K562 (cell line): Measurements from ENCODE around the gene NACC1. TPM values are rescaled to one million over a fixed set of nuclear protein-coding genes. Genes with fewer than 3 reads are reported as not detected.
A peak's percentile ranks its signal among the peaks of the same experiment; 100 is the strongest.

ENCODE experiments used
- DDX20 ChIP-seq: fragments of 450-650 bp; IDR thresholded peaks from 2 replicates; pipeline ENCODE4 v1.6.1; 2016; ENCODE audit warnings: missing genetic modification characterization, low read depth, mild to moderate bottlenecking, missing compliant biosample characterization, moderate library complexity
- GATAD2B ChIP-seq: fragments of 450-650 bp; IDR thresholded peaks from 2 replicates; pipeline ENCODE4 v1.6.1; 2017; ENCODE audit warnings: mild to moderate bottlenecking, borderline replicate concordance
- HOXB6 ChIP-seq: fragments of 250-450 bp; sonication (Bioruptor Pico); IDR thresholded peaks from 2 replicates; pipeline ENCODE4 v1.5.1; 2022; ENCODE audit warnings: mild to moderate bottlenecking, borderline replicate concordance
- MCM3 ChIP-seq: fragments of 450-650 bp; IDR thresholded peaks from 2 replicates; pipeline ENCODE4 v1.6.1; 2016
- NR2C1 ChIP-seq, 2 experiments: fragments of 450-650 bp; IDR thresholded peaks; 2 replicates each; pipeline ENCODE4 v1.6.1; 2017; ENCODE audit warnings: mild to moderate bottlenecking in 2 of 2, antibody characterized with exemption in 1 of 2, inconsistent platforms in 1 of 2, missing compliant biosample characterization in 1 of 2, missing genetic modification characterization in 1 of 2
- PHB2 ChIP-seq: fragments of 450-650 bp; IDR thresholded peaks from 2 replicates; pipeline ENCODE4 v1.6.1; 2017; ENCODE audit warnings: low read depth
- ZFX ChIP-seq: sonication (generic); formaldehyde crosslinking; IDR thresholded peaks from 2 replicates; pipeline ENCODE4 v1.8.0; 2022; ENCODE audit warnings: mild to moderate bottlenecking, missing genetic modification reagents, moderate library complexity
- polyA plus RNA-seq, 8 experiments: library from polyadenylated mRNA; depleted of rRNA in 4 of 8; stranded (reverse) in 5 of 8; unstranded in 3 of 8; fragments of >200 nt; fragmentation: Nextera tagmentation in 2 of 8; fragmentation: Illumina TruSeq in 1 of 8; extraction: Ambion mirVana in 2 of 8; extraction: Trizol in 1 of 8; gene quantifications; 2 replicates each; pipeline versions ENCODE4 v1.2.1 to v1.2.3, GENCODE V29; 2011 to 2014; ENCODE audit warnings: inconsistent platforms in 1 of 8, missing spikeins in 1 of 8
- total RNA-seq, 7 experiments: library from RNA; depleted of rRNA in 6 of 7; stranded (reverse); fragments of >200 nt in 6 of 7; fragmentation: Illumina TruSeq in 2 of 7; extraction: Trizol in 2 of 7; gene quantifications; 2 replicates each; pipeline versions ENCODE4 v1.2.1 to v1.2.3, GENCODE V29; 2011 to 2021; ENCODE audit warnings: low replicate concordance in 1 of 7
- TF ChIP-seq, protein P1 (sequence below): fragments of 200-400 bp; formaldehyde crosslinking; IDR thresholded peaks from 2 replicates; pipeline ENCODE4 v1.6.1; 2017; ENCODE audit warnings: mild to moderate bottlenecking, low read depth, low read length, moderate library complexity
- TF ChIP-seq, protein P2 (sequence below): fragments of 450-650 bp; formaldehyde crosslinking; conservative IDR thresholded peaks from 2 replicates; pipeline ENCODE4 v1.4.0; 2022; ENCODE audit warnings: mild to moderate bottlenecking, missing genetic modification characterization
- TF ChIP-seq, protein P3 (sequence below): fragments of 250-450 bp; sonication (Bioruptor Pico); IDR thresholded peaks from 2 replicates; pipeline ENCODE4 v1.6.1; 2021; ENCODE audit warnings: mild to moderate bottlenecking
- TF ChIP-seq, protein P4 (sequence below), 2 experiments: fragments of 450-650 bp; IDR thresholded peaks; 2 replicates each; pipeline ENCODE4 v1.6.1; 2018; ENCODE audit warnings: mild to moderate bottlenecking in 2 of 2, low read depth in 1 of 2; ENCODE audit not compliant: partially characterized antibody in 2 of 2
- TF ChIP-seq, protein P5 (sequence below): sonication (generic); formaldehyde crosslinking; IDR thresholded peaks from 2 replicates; pipeline ENCODE4 v1.4.0; 2020; ENCODE audit warnings: mild to moderate bottlenecking, missing genetic modification reagents

The NACC1 gene
- total and polyA plus RNA-seq, 9 of the 15 experiments (the other 6 are each of a cell fraction or from before 2014, with no cell fraction given): 0.04 to 96.6 (median 25.8) TPM

DNA sequence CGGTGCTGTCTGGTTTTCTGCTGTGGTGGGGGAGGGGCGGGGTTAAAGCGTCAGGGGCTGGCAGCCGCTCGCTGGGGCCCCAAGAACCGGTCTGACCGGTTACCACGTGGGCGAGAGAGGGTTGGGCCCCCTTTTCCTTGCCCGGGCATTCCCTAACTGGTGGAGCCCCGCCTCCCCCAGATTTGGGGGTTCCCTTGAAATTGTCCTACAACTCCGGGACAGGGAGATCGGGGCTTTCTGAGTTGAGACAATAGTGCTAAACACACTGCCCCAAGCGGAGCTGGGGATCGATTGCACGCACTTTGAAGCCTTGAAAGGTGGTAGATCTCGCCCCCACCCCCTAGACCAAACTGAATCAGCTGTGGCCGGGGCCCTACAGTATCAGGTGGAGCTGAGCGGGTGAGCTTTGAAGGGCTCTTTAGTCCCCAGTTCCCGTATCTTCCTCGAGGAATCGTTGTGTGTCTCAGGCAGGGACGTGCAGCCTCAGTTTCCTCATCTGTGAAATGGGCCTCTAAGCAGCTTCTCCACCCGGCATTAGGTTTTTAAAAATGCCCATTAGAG is 36.9 kb downstream of the NACC1 start (continued):
- TF ChIP-seq, protein P1, sequence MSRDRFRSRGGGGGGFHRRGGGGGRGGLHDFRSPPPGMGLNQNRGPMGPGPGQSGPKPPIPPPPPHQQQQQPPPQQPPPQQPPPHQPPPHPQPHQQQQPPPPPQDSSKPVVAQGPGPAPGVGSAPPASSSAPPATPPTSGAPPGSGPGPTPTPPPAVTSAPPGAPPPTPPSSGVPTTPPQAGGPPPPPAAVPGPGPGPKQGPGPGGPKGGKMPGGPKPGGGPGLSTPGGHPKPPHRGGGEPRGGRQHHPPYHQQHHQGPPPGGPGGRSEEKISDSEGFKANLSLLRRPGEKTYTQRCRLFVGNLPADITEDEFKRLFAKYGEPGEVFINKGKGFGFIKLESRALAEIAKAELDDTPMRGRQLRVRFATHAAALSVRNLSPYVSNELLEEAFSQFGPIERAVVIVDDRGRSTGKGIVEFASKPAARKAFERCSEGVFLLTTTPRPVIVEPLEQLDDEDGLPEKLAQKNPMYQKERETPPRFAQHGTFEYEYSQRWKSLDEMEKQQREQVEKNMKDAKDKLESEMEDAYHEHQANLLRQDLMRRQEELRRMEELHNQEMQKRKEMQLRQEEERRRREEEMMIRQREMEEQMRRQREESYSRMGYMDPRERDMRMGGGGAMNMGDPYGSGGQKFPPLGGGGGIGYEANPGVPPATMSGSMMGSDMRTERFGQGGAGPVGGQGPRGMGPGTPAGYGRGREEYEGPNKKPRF: peak; percentile 89
- TF ChIP-seq NR2C1 (IDR thresholded peaks at IDR 0.05): no peak
- no peak for TF ChIP-seq NR2C1 (tag; IDR thresholded peaks at IDR 0.05)
- TF ChIP-seq MCM3: no peak
- TF ChIP-seq PHB2: no peak
- TF ChIP-seq, protein P2, sequence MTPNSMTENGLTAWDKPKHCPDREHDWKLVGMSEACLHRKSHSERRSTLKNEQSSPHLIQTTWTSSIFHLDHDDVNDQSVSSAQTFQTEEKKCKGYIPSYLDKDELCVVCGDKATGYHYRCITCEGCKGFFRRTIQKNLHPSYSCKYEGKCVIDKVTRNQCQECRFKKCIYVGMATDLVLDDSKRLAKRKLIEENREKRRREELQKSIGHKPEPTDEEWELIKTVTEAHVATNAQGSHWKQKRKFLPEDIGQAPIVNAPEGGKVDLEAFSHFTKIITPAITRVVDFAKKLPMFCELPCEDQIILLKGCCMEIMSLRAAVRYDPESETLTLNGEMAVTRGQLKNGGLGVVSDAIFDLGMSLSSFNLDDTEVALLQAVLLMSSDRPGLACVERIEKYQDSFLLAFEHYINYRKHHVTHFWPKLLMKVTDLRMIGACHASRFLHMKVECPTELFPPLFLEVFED (CRISPR knock-in tag): peak; percentile 35; the same call in 1 of the 2 replicates
- TF ChIP-seq, protein P3, sequence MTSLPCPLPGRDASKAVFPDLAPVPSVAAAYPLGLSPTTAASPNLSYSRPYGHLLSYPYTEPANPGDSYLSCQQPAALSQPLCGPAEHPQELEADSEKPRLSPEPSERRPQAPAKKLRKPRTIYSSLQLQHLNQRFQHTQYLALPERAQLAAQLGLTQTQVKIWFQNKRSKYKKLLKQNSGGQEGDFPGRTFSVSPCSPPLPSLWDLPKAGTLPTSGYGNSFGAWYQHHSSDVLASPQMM (CRISPR knock-in tag): 0 out of 2 replicates have a peak, but pooled peaks have one; percentile 60
- no peak for TF ChIP-seq ZFX (CRISPR knock-in tag)
- TF ChIP-seq, protein P4, sequence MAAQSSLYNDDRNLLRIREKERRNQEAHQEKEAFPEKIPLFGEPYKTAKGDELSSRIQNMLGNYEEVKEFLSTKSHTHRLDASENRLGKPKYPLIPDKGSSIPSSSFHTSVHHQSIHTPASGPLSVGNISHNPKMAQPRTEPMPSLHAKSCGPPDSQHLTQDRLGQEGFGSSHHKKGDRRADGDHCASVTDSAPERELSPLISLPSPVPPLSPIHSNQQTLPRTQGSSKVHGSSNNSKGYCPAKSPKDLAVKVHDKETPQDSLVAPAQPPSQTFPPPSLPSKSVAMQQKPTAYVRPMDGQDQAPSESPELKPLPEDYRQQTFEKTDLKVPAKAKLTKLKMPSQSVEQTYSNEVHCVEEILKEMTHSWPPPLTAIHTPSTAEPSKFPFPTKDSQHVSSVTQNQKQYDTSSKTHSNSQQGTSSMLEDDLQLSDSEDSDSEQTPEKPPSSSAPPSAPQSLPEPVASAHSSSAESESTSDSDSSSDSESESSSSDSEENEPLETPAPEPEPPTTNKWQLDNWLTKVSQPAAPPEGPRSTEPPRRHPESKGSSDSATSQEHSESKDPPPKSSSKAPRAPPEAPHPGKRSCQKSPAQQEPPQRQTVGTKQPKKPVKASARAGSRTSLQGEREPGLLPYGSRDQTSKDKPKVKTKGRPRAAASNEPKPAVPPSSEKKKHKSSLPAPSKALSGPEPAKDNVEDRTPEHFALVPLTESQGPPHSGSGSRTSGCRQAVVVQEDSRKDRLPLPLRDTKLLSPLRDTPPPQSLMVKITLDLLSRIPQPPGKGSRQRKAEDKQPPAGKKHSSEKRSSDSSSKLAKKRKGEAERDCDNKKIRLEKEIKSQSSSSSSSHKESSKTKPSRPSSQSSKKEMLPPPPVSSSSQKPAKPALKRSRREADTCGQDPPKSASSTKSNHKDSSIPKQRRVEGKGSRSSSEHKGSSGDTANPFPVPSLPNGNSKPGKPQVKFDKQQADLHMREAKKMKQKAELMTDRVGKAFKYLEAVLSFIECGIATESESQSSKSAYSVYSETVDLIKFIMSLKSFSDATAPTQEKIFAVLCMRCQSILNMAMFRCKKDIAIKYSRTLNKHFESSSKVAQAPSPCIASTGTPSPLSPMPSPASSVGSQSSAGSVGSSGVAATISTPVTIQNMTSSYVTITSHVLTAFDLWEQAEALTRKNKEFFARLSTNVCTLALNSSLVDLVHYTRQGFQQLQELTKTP (IDR thresholded peaks at IDR 0.05; ENCODE audit: low read depth in 1 of 2, partially characterized antibody in 2 of 2): peak in 1 of 2 experiments; percentile 47
- TF ChIP-seq HOXB6 (CRISPR knock-in tag): no peak
- TF ChIP-seq GATAD2B: no peak
- TF ChIP-seq, protein P5, sequence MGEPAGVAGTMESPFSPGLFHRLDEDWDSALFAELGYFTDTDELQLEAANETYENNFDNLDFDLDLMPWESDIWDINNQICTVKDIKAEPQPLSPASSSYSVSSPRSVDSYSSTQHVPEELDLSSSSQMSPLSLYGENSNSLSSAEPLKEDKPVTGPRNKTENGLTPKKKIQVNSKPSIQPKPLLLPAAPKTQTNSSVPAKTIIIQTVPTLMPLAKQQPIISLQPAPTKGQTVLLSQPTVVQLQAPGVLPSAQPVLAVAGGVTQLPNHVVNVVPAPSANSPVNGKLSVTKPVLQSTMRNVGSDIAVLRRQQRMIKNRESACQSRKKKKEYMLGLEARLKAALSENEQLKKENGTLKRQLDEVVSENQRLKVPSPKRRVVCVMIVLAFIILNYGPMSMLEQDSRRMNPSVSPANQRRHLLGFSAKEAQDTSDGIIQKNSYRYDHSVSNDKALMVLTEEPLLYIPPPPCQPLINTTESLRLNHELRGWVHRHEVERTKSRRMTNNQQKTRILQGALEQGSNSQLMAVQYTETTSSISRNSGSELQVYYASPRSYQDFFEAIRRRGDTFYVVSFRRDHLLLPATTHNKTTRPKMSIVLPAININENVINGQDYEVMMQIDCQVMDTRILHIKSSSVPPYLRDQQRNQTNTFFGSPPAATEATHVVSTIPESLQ: no peak
- TF ChIP-seq DDX20 (tag): no peak
